ENCODE measurements around the gene SENP5. TPM values are rescaled to one million over a fixed set of nuclear protein-coding genes. Genes with fewer than 3 reads are reported as not detected.

Gene SENP5
- total RNA-seq, 1 experiment from 2014 or later, result 30.4 TPM

GRCh38 chr3:196967412-196968232 lies 99.9 kb downstream of the SENP5 start:
- H3K79me1 ChIP-seq (ENCODE audit: insufficient read depth, low read depth, low read length, poor library complexity, severe bottlenecking), result no peaks in the 10 kb centered on the region
- peaks cover 0 to 8% (median 4%) of the 10 kb centered on the region in 3 experiments; a peak in 2 of 7 replicates for H3K36me3 Mint-ChIP-seq (ENCODE audit: insufficient read depth in 1 of 3, low read depth in 3 of 3)
- H3K56ac ChIP-seq (ENCODE audit: insufficient read length, low read depth, low read length), result no peak overlapping the region
- no CpG with 5 or more reads among the region's 35 CpGs for WGBS (ENCODE audit: extremely low coverage, insufficient read length, low lambda C conversion rate)
- H3K23ac ChIP-seq (ENCODE audit: insufficient read length, low read depth, low read length), result no peak overlapping the region
- H2BK15ac ChIP-seq (ENCODE audit: low read depth, low read length), result no peak overlapping the region
- no peak overlapping the region for H2BK5ac ChIP-seq (ENCODE audit: insufficient read length, low read length)
- H2BK12ac ChIP-seq (ENCODE audit: insufficient read length, low read depth, low read length), result no peak overlapping the region
- H3K79me2 ChIP-seq (ENCODE audit: insufficient read depth, low read length), result no peaks in the 10 kb centered on the region
- TF ChIP-seq CTCF (conservative IDR thresholded peaks at IDR 0.05), result no peak
- no peak overlapping the region for H2AFZ ChIP-seq (ENCODE audit: low read length)
- no peak overlapping the region for H4K91ac ChIP-seq (ENCODE audit: insufficient read length, low read depth, low read length)
- H3K9me3 ChIP-seq (ENCODE audit: control insufficient read depth, low read depth, low read length), result peaks cover 3% of the 10 kb centered on the region
- H3K18ac ChIP-seq (ENCODE audit: insufficient read length, low read depth, low read length), result no peak overlapping the region
- no peak overlapping the region for H3K27ac Mint-ChIP-seq
- H3K4me2 ChIP-seq (ENCODE audit: insufficient read depth, insufficient read length, low read length), result peak overlapping the region; percentile 7
- H3K4me1 ChIP-seq (ENCODE audit: insufficient read depth, low read length), result no peaks in the 10 kb centered on the region
- H3T11ph ChIP-seq (ENCODE audit: low read length), result no peak overlapping the region
- peak overlapping the region; percentile 30 to 80 for H3K4me3 Mint-ChIP-seq
- H3K4ac ChIP-seq (ENCODE audit: low read depth, low read length), result no peak overlapping the region
- peaks cover 3 to 13% of the 10 kb centered on the region in 2 experiments; a peak in 3 of 4 replicates for H3K4me1 Mint-ChIP-seq
- no peak overlapping the region for H4K5ac ChIP-seq (ENCODE audit: insufficient read length, low read depth, low read length)
- H3K9ac ChIP-seq (ENCODE audit: extremely low read depth, insufficient read length, low read length), result no peak overlapping the region
- no peak overlapping the region for H2AK5ac ChIP-seq (ENCODE audit: insufficient read length, low read length)
- H4K8ac ChIP-seq (replicated peaks; ENCODE audit: insufficient read length, low read depth, low read length), result no peak overlapping the region
- H3K9me3 Mint-ChIP-seq, result peaks cover 11 to 14% of the 10 kb centered on the region in 2 experiments
- no peak overlapping the region for H2BK120ac ChIP-seq (ENCODE audit: low read depth, low read length, poor library complexity, severe bottlenecking)
- H3K14ac ChIP-seq (ENCODE audit: insufficient read depth, low read length), result no peak overlapping the region
- no peaks in the 10 kb centered on the region for H4K20me1 ChIP-seq (ENCODE audit: control insufficient read depth, insufficient read depth, insufficient read length)
- no peak overlapping the region for H2BK20ac ChIP-seq (ENCODE audit: low read depth, low read length, poor library complexity, severe bottlenecking)
- DNase-seq, result no peak
- peaks cover 41% of the 10 kb centered on the region for H3K27me3 ChIP-seq (ENCODE audit: insufficient read depth, low read length)
- H3K27me3 Mint-ChIP-seq (ENCODE audit: low read depth), result peaks cover 73% of the 10 kb centered on the region
- H3K23me2 ChIP-seq (ENCODE audit: insufficient read length, low read depth, low read length, poor library complexity, severe bottlenecking), result no peaks in the 10 kb centered on the region
- no peak overlapping the region for H3K27ac ChIP-seq (ENCODE audit: insufficient read length, low read depth, low read length)

Data from H9 (cell line).